WTC11 (cell line): Measurements from ENCODE around the gene RPRD1A. TPM values are rescaled to one million over a fixed set of nuclear protein-coding genes. Genes with fewer than 3 reads are reported as not detected.

ENCODE experiments used
- AFF4 ChIP-seq: sonication (generic); formaldehyde crosslinking; IDR thresholded peaks from 2 replicates; pipeline ENCODE4 v1.8.1; 2023; ENCODE audit warnings: mild to moderate bottlenecking, missing genetic modification reagents, borderline replicate concordance
- ARID4B ChIP-seq: sonication (generic); formaldehyde crosslinking; IDR thresholded peaks from 2 replicates; pipeline ENCODE4 v1.8.0; 2023; ENCODE audit warnings: missing genetic modification reagents, mild to moderate bottlenecking, borderline replicate concordance
- E2F1 ChIP-seq: sonication (generic); formaldehyde crosslinking; IDR thresholded peaks from 2 replicates; pipeline ENCODE4 v1.8.0; 2022; ENCODE audit warnings: mild to moderate bottlenecking, missing genetic modification reagents
- E2F5 ChIP-seq: sonication (generic); formaldehyde crosslinking; IDR thresholded peaks from 2 replicates; pipeline ENCODE4 v1.8.1; 2022; ENCODE audit warnings: mild to moderate bottlenecking, moderate library complexity, missing genetic modification reagents
- EMX1 ChIP-seq: fragments of 250-450 bp; sonication (Bioruptor Pico); IDR thresholded peaks from 2 replicates; pipeline ENCODE4 v1.8.0; 2021; ENCODE audit warnings: mild to moderate bottlenecking
- ETV6 ChIP-seq: sonication (generic); formaldehyde crosslinking; IDR thresholded peaks from 2 replicates; pipeline ENCODE4 v1.8.1; 2022; ENCODE audit warnings: mild to moderate bottlenecking, missing genetic modification reagents
- FOXK1 ChIP-seq: sonication (generic); formaldehyde crosslinking; IDR thresholded peaks from 2 replicates; pipeline ENCODE4 v1.8.0; 2022; ENCODE audit warnings: mild to moderate bottlenecking, moderate library complexity, missing genetic modification reagents
- FOXP1 ChIP-seq: sonication (generic); formaldehyde crosslinking; IDR thresholded peaks from 2 replicates; pipeline ENCODE4 v1.8.0; 2022; ENCODE audit warnings: missing genetic modification reagents, mild to moderate bottlenecking, moderate library complexity, borderline replicate concordance
- FOXP4 ChIP-seq: sonication (generic); formaldehyde crosslinking; IDR thresholded peaks from 2 replicates; pipeline ENCODE4 v1.8.0; 2022; ENCODE audit warnings: mild to moderate bottlenecking, missing genetic modification reagents
- GABPB1 ChIP-seq: sonication (generic); formaldehyde crosslinking; IDR thresholded peaks from 2 replicates; pipeline ENCODE4 v1.8.1; 2023; ENCODE audit warnings: mild to moderate bottlenecking, missing genetic modification reagents
- JAZF1 ChIP-seq: fragments of 250-450 bp; sonication (Bioruptor Pico); IDR thresholded peaks from 2 replicates; pipeline ENCODE4 v1.9.0; 2021; ENCODE audit warnings: moderate library complexity, mild to moderate bottlenecking, inconsistent platforms
- RELA ChIP-seq: sonication (generic); formaldehyde crosslinking; IDR thresholded peaks from 2 replicates; pipeline ENCODE4 v1.8.1; 2022; ENCODE audit warnings: missing genetic modification reagents, mild to moderate bottlenecking, borderline replicate concordance
- SP1 ChIP-seq: sonication (generic); formaldehyde crosslinking; conservative IDR thresholded peaks from 2 replicates; pipeline ENCODE4 v1.8.1; 2022; ENCODE audit warnings: missing genetic modification reagents
- TEAD1 ChIP-seq: sonication (generic); formaldehyde crosslinking; IDR thresholded peaks from 2 replicates; pipeline ENCODE4 v1.8.0; 2022; ENCODE audit warnings: mild to moderate bottlenecking, missing genetic modification reagents
- TP53 ChIP-seq: sonication (generic); formaldehyde crosslinking; IDR thresholded peaks from 2 replicates; pipeline ENCODE4 v1.8.1; 2023; ENCODE audit warnings: mild to moderate bottlenecking, missing genetic modification reagents
- USF2 ChIP-seq: sonication (generic); formaldehyde crosslinking; IDR thresholded peaks from 2 replicates; pipeline ENCODE4 v1.8.1; 2023; ENCODE audit warnings: mild to moderate bottlenecking, missing genetic modification reagents, moderate library complexity
- ZNF138 ChIP-seq: sonication (generic); formaldehyde crosslinking; conservative IDR thresholded peaks from 2 replicates; pipeline ENCODE4 v1.8.1; 2022; ENCODE audit warnings: mild to moderate bottlenecking, moderate library complexity, missing genetic modification reagents
- ZNF232 ChIP-seq: sonication (generic); formaldehyde crosslinking; IDR thresholded peaks from 2 replicates; pipeline ENCODE4 v1.8.0; 2022; ENCODE audit warnings: mild to moderate bottlenecking, missing genetic modification reagents
- total RNA-seq: library from RNA; stranded (reverse); gene quantifications from 3 replicates; pipeline ENCODE4 v1.2.3, GENCODE V29; 2021

RPRD1A gene
- total RNA-seq, 1 experiment from 2014 or later = 115 TPM

- TF ChIP-seq ARID4B (CRISPR knock-in tag) (peak; percentile 76; the same call in 1 of the 2 replicates), ZNF138 (CRISPR knock-in tag) (0 out of 2 replicates have a peak, but pooled peaks have one; percentile 53), FOXP4 (CRISPR knock-in tag) (peak; percentile 79), USF2 (CRISPR knock-in tag) (0 out of 2 replicates have a peak, but pooled peaks have one; percentile 28), TEAD1 (CRISPR knock-in tag) (peak; percentile 69; the same call in 1 of the 2 replicates), AFF4 (CRISPR knock-in tag) (peak; percentile 39; the same call in 1 of the 2 replicates), RELA (CRISPR knock-in tag) (peak; percentile 51), GABPB1 (CRISPR knock-in tag) (peak; percentile 89), FOXK1 (CRISPR knock-in tag) (peak; percentile 90), ETV6 (CRISPR knock-in tag) (peak; percentile 92), ZNF232 (CRISPR knock-in tag) (0 out of 2 replicates have a peak, but pooled peaks have one; percentile 19), SP1 (CRISPR knock-in tag) (peak; percentile 88), TP53 (no peak), E2F1 (CRISPR knock-in tag) (0 out of 2 replicates have a peak, but pooled peaks have one; percentile 22), JAZF1 (CRISPR knock-in tag) (no peak), EMX1 (CRISPR knock-in tag) (no peak), FOXP1 (CRISPR knock-in tag) (peak; percentile 89), E2F5 (CRISPR knock-in tag) (peak; percentile 79)
Measured at GRCh38 chr18:35972197-35973000, 95.0 kb downstream of the RPRD1A start, which contains the start of gene RMP24 (continued).
